Frontal cortex (tissue), 4 donors: ENCODE data around the gene AP5M1. TPM values are rescaled to one million over a fixed set of nuclear protein-coding genes. Genes with fewer than 3 reads are reported as not detected.
"Not testable (repeated sequence)": the region's sequence is repeated elsewhere in the genome, so short reads cannot be mapped to it uniquely, and the experiment has no call there.

Source experiments
- DNase-seq, 2 donors: peaks; one replicate each; pipeline ENCODE4 v3.0.0; 2012; ENCODE audit warnings: low spot score in 2 of 2
- FAIRE-seq: peaks from 2 replicates; lab custom pipeline; 2012; peaks lifted over from hg19 to GRCh38; lab: Jason Lieb, UNC
- total RNA-seq: library from RNA; depleted of rRNA; stranded (reverse); fragments of >200 nt; gene quantifications from one replicate; pipeline ENCODE4 v1.2.3, GENCODE V29; 2014
- donor health status: control.
- donor health status: control.
- donor health status: control.

Gene AP5M1
- total RNA-seq, result 26.1 TPM

GRCh38 chr14:57268161-57269069 is at the start of gene AP5M1, which contains the start of gene EXOC5:
Gene AP5M1 (plus strand): TSS chr14:57268971. CDS start chr14:57269315, 344 bp downstream.
Gene EXOC5 (minus strand): TSS chr14:57268905. CDS start chr14:57268648, 257 bp downstream.
- FAIRE-seq, result no peak
- DNase-seq, result peak; percentile 76 to 79

GRCh38 chr14:57221931-57222330 is 46.8 kb upstream of the AP5M1 start:
- FAIRE-seq (no peak), DNase-seq (no peak)

GRCh38 chr14:57227083-57227482 is 41.7 kb upstream of the AP5M1 start:
- DNase-seq (no peak), FAIRE-seq (no peak)

GRCh38 chr14:57228320-57228719 is 40.5 kb upstream of the AP5M1 start:
- DNase-seq, FAIRE-seq: not testable (repeated sequence)

- FAIRE-seq (no peak), DNase-seq (no peak)
These were observed 36.8 kb upstream of the AP5M1 start for GRCh38 chr14:57232006-57232405.

- not testable (repeated sequence) for FAIRE-seq, DNase-seq
These were observed 28.7 kb upstream of the AP5M1 start for GRCh38 chr14:57240115-57240514.

- DNase-seq (no peak), FAIRE-seq (no peak)
These were observed 25.5 kb upstream of the AP5M1 start for GRCh38 chr14:57243320-57243719.

- no peak for FAIRE-seq
- DNase-seq, result no peak
These were observed 24.7 kb upstream of the AP5M1 start for GRCh38 chr14:57244106-57244505.

GRCh38 chr14:57245941-57246340 is 22.8 kb upstream of the AP5M1 start:
- DNase-seq (no peak), FAIRE-seq (no peak)

- FAIRE-seq, result peak; percentile 69
These were observed 21.7 kb upstream of the AP5M1 start for GRCh38 chr14:57246933-57247657.

GRCh38 chr14:57254884-57255283 is 13.9 kb upstream of the AP5M1 start:
- DNase-seq (no peak), FAIRE-seq (no peak)

More at GRCh38 chr14:57246933-57247657, 21.7 kb upstream of the AP5M1 start:
- no peak for DNase-seq

- not testable (repeated sequence) for FAIRE-seq, DNase-seq
These were observed 10.6 kb upstream of the AP5M1 start for GRCh38 chr14:57258221-57258620.

GRCh38 chr14:57259672-57260071 is 9.1 kb upstream of the AP5M1 start:
- FAIRE-seq (no peak), DNase-seq (no peak)

- DNase-seq (no peak), FAIRE-seq (no peak)
These were observed 7.2 kb upstream of the AP5M1 start for GRCh38 chr14:57261604-57262003.

- DNase-seq, result no peak
- FAIRE-seq, result no peak
These were observed 6.7 kb upstream of the AP5M1 start for GRCh38 chr14:57262117-57262516.

- DNase-seq (no peak), FAIRE-seq (no peak)
These were observed 2.7 kb upstream of the AP5M1 start for GRCh38 chr14:57266065-57266464.

GRCh38 chr14:57273236-57273635 is 4.5 kb downstream of the AP5M1 start:
- no peak for DNase-seq
- no peak for FAIRE-seq

- FAIRE-seq, result no peak
- DNase-seq, result no peak
These were observed 5.8 kb downstream of the AP5M1 start for GRCh38 chr14:57274551-57274950.

- DNase-seq (no peak), FAIRE-seq (no peak)
These were observed 6.4 kb downstream of the AP5M1 start for GRCh38 chr14:57275023-57275664.

GRCh38 chr14:57277062-57277461 is 8.3 kb downstream of the AP5M1 start:
- FAIRE-seq, result no peak
- DNase-seq, result no peak
